GM19328 (cell line): ENCODE measurements around the gene TTC17.

Source experiments
- ATAC-seq: cut with Tn5 transposase; IDR thresholded peaks from one replicate; pipeline ENCODE4 v1.9.1; 2021; ENCODE audit warnings: mild to moderate bottlenecking, moderate library complexity; ENCODE audit not compliant: unreplicated experiment

Gene TTC17

DNA sequence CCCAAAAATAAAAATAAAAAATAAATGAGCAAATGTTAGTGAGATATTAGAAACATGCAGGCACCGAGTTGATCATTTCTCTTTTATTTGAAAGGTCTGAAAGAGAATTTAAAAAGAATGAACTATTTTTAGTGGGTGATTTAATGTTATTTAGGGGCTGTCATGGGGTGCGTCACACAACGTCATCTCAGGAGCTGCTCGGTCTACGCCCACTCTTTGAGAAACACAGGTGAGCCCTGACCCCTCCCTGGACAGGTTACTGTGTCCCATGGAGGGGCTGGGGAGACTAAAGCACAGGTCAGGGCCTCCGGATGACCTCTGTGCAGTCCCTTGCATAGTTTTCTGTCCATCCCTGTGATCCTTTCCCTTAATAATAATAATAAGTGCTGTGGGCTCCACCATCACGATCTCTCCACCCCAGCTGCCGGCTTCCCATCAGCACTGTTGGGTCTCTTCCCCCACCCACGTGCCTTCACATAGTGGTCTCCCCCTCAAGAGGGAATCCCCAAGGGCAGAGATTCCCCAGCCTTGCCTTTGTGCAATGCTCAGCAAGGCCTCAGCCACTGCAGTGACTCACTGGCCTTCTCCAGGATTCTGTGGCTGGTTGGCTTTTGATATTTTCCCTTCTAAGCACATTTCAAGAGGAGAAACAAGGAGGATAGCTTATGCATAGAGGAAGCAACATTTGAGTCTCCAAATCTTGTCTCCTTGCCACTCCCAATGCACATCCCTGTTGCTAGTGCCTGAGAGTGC is 159.9 kb downstream of the TTC17 start:
- ATAC-seq = no peak

DNA sequence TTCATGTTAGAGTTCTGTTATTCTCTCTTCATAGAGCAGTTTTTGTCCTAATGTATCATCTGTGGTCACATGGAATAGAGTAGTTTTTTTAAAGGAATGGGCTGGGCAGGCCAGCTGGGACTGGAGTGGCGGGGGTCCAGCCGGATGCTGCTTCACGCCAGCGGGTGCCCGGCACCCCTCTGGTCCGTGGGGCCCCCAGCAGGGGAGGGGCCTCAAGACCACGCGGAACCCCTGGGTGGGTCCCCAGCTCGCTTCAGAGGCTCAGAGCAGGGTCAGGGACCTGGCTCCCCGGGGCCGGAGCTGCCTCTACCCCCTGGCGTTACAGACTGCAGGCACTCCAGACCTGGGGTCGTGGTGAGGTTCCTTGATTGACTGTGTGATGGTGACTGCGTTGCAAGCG is 162.8 kb downstream of the TTC17 start:
- no peak for ATAC-seq

DNA sequence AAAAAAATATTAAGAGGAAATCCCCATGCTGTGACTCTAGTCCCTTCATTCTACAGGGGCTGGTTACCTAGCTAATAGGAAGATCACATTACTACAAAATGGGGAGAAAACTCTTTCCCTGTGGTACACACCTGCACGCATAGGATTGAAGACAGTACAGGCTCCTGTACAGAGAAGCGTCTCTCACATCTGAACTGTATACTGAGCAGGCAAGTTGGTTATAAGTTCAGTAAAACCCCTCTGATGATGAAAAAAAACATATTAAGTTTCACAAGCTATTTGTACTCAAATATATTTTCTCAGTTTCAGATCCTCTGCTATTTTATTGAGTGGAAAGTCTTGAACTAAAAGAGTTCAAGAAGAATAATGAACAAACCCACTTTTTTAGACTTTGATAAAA is 164.9 kb downstream of the TTC17 start:
- ATAC-seq = no peak

DNA sequence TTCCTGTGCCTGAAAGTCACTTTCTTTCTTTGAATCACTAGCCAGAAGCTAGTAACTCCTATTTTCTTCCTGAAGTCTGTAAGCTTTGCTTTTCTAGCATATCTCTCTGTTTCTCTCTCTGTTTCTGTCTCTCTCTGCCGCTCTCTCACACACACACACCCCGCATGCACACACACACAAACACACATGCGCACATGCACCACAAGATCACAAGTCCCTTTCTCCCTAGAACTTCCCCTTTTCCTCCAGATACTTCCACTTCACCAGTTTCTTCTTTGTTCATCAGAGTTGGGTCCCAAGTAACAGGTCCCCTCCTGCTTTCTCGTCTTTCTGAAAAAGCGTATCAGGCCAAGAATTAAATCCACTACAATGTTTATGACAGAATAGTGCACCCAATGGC is 173.3 kb downstream of the TTC17 start:
- no peak for ATAC-seq

DNA sequence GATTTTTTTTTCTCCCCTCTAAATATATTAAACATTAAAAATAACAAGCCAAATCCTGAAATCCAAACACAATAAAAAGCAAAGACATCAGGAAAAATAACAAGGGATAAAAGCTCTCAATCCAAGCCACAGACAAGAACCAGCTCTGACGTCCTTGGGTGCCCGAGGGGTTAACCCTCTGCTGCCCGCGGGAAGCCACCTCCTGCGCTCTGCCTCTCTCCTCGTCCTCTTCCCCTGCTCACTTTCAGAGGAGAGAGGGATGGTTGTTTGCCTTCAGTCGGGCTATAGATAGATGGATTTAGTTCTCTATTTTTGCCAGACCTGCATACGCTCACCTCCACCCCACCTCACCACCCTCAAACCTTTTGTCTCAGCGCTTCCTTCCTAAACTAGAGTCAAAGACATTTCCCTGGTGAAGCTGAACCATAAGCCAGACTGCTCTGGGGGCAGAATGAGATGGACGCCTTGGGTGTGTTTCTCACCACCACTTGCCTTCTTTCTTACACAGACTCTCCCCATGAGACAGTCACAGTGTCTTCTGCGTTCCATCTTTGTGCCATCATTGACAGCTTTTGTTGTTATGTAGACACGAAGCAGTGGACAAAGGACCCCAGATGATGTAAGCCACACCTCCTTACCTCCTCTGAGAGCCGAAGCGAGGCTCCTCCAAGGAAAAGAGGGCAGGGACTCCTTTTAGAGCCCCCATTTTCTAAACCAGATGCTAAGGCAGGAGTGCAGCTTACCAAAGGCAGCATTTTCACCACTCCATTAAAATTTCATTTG is 179.3 kb downstream of the TTC17 start:
- no peak for ATAC-seq

DNA sequence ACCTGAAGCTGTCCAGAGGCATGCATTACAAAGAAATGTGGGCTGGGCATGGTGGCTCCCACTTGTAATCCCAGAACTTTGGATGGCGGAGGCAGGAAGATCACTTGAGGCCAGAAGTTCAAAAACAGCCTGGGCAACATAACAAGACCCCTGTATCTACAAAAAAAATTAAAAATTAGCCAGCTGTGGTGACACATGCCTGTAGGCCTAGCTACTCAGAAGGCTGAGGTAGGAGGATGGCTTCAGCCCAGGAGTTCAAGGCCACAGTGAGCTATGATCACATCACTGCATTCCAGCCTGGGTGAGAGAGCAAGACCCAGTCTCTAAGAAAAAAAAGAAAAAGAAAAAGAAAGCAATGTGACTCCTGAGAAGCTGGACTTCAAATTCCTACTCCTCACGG is 183.3 kb downstream of the TTC17 start:
- no peak for ATAC-seq

DNA sequence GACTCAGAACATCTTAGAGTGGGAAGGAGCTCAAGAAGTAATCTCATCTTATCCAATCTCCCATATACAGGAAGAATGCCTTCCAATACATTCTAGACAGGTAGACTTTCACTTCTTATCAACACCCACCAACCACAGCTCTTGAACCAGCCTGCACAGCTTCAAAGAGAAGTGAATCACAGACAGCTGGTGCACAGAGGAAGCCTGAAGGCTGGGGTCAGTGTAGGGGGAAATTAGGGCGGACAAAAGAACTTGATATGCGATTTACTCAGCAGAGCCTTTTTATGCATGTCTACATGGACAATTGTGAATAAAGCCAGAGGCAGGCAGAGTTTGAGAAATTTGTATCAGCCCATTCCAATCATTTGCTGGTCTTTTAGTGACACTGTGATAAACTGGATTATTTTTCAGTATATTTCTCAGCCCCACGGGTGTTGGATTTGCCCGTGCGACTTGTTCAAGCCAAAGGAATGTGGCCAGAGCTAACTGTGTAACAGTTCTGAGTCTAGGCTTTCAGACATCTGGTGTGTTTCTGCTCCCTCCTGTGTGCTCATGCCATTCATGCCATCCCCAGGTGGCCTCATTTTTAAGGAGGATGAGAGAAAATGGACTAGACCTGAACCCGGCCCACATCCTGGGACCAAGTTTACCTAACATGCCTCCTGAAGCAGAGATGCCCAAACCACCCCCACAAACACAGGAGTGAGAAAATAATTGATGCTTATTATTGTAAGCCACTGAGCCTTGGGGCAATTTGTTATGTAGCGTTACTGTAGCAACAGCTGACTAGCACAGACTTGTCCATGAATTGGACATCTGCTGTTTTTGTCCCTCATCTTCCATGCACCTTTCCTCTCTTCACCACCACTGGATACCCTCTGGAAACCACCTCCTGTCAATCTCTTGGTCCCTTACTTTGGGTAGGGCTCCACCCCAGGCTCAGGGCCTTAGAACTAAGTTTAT is 184.3 kb downstream of the TTC17 start:
- ATAC-seq = no peak
